Natural killer cell (primary cell): ENCODE data around the gene MARK1. TPM values are rescaled to one million over a fixed set of nuclear protein-coding genes. Genes with fewer than 3 reads are reported as not detected.

Experiments
- ATAC-seq, 3 donors: fragments of 150-1000 bp in 2 of 3; fragments of 200-7000 bp in 1 of 3; cut with Tn5 transposase; 1 replicate in 1 of 3; 2 replicates in 2 of 3; pipeline ENCODE4 v1.10.0; 2021; ENCODE audit warnings: mild to moderate bottlenecking in 2 of 3, moderate library complexity in 2 of 3
- DNase-seq, 2 donors: peaks; one replicate each; pipeline versions ENCODE4 v3.0.0 to v3.0.0-alpha.2; 2013 to 2021; ENCODE audit warnings: mixed read lengths in 1 of 2
- H3K27ac ChIP-seq: one replicate; pipeline ENCODE4 v1.5.1; 2013; ENCODE audit warnings: mild to moderate bottlenecking, low read length
- H3K27me3 ChIP-seq: one replicate; pipeline ENCODE4 v1.6.1; 2013; ENCODE audit warnings: low read length; ENCODE audit not compliant: control insufficient read depth, insufficient read depth
- H3K36me3 ChIP-seq: one replicate; pipeline ENCODE4 v1.6.1; 2013; ENCODE audit warnings: low read length; ENCODE audit not compliant: control insufficient read depth, insufficient read depth
- H3K4me1 ChIP-seq: one replicate; pipeline ENCODE4 v1.6.1; 2013; ENCODE audit warnings: low read length; ENCODE audit not compliant: control insufficient read depth, insufficient read depth
- H3K4me3 ChIP-seq: one replicate; pipeline ENCODE4 v1.5.1; 2013; ENCODE audit warnings: low read length
- H3K9me3 ChIP-seq: one replicate; pipeline ENCODE4 v1.6.1; 2013; ENCODE audit warnings: low read length; ENCODE audit not compliant: control insufficient read depth, insufficient read depth
- H3K27ac Mint-ChIP-seq, 2 donors: one replicate each; pipeline ENCODE4 v1.8.0; 2022; ENCODE audit warnings: mild to moderate bottlenecking in 2 of 2, mixed read lengths in 2 of 2, moderate library complexity in 1 of 2
- H3K27me3 Mint-ChIP-seq, 2 donors: one replicate each; pipeline ENCODE4 v1.8.0; 2022; ENCODE audit warnings: low read depth in 2 of 2, mixed read lengths in 2 of 2
- H3K36me3 Mint-ChIP-seq: one replicate; pipeline ENCODE4 v1.8.0; 2022; ENCODE audit warnings: mixed read lengths
- H3K4me1 Mint-ChIP-seq, 2 donors: one replicate each; pipeline ENCODE4 v1.8.0; 2022; ENCODE audit warnings: mixed read lengths in 2 of 2
- H3K4me3 Mint-ChIP-seq: one replicate; pipeline ENCODE4 v1.8.0; 2022; ENCODE audit warnings: mild to moderate bottlenecking, moderate library complexity, mixed read lengths
- H3K9me3 Mint-ChIP-seq, 2 donors: one replicate each; pipeline ENCODE4 v1.8.0; 2022; ENCODE audit warnings: mixed read lengths in 2 of 2
- WGBS: methylation state at CpG from one replicate; pipeline ENCODE4 v1.1.7; 2013; ENCODE audit warnings: missing lambda C conversion rate; ENCODE audit not compliant: insufficient coverage; 5-methylcytosine and 5-hydroxymethylcytosine counted together
- intact Hi-C: fragments of 100-400 bp; cut with micrococcal nuclease; formaldehyde crosslinking; loops from one replicate; pipeline ENCODE4 v1.14.2; 2022
- total RNA-seq, 4 donors: library from RNA; stranded (reverse); fragments of 120-200 nt in 1 of 4; gene quantifications; one replicate each; pipeline versions ENCODE4 v1.2.3 to v1.2.4, GENCODE V29; 2013 to 2022
- TF ChIP-seq, protein P1 (sequence below): fragments of 200-600 bp; IDR thresholded peaks from one replicate; pipeline ENCODE4 v1.8.0; 2022; ENCODE audit warnings: antibody characterized with exemption

Gene MARK1
- total RNA-seq, 3 donors from 2014 or later (not counting 1 experiment from before 2014, with no cell fraction given) = 0.13 TPM; not detected in 2

DNA sequence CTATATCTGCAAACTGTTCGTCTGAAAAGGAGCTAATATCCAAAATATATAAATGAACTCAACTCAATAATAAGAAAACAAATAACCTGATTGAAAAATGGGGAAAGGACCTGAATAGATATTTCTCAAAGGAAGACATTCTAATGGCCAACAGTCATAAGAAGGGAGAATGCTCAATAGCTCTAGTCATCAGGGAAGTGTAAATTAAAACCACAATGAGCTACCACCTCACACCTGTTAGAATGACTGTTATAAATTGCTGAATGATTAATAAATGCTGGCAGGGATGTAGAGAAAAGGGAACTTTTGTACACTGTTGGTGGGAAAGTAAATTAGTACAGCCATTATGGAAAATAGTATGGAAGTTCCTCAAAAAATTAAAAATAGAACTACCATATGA, 141.1 kb downstream of the MARK1 start:
- H3K27me3 Mint-ChIP-seq = peaks cover 10 to 27% of the 10 kb centered on the region in 2 donors
- ATAC-seq (no peak), DNase-seq (no peak)
- H3K9me3 ChIP-seq = peaks cover 4% of the 10 kb centered on the region
- no peak overlapping the region for H3K27ac ChIP-seq
- H3K36me3 ChIP-seq = no peaks in the 10 kb centered on the region
- no peaks in the 10 kb centered on the region for H3K4me1 Mint-ChIP-seq
- H3K4me3 Mint-ChIP-seq = no peak overlapping the region
- no peaks in the 10 kb centered on the region for H3K27me3 ChIP-seq
- no peaks in the 10 kb centered on the region for H3K4me1 ChIP-seq
- TF ChIP-seq, protein P1, sequence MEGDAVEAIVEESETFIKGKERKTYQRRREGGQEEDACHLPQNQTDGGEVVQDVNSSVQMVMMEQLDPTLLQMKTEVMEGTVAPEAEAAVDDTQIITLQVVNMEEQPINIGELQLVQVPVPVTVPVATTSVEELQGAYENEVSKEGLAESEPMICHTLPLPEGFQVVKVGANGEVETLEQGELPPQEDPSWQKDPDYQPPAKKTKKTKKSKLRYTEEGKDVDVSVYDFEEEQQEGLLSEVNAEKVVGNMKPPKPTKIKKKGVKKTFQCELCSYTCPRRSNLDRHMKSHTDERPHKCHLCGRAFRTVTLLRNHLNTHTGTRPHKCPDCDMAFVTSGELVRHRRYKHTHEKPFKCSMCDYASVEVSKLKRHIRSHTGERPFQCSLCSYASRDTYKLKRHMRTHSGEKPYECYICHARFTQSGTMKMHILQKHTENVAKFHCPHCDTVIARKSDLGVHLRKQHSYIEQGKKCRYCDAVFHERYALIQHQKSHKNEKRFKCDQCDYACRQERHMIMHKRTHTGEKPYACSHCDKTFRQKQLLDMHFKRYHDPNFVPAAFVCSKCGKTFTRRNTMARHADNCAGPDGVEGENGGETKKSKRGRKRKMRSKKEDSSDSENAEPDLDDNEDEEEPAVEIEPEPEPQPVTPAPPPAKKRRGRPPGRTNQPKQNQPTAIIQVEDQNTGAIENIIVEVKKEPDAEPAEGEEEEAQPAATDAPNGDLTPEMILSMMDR = no peak
- intact Hi-C loops = no loop called here
- no peak overlapping the region for H3K4me3 ChIP-seq
- no peak overlapping the region for H3K27ac Mint-ChIP-seq
- no peaks in the 10 kb centered on the region for H3K36me3 Mint-ChIP-seq
- whole genome bisulfite sequencing = 100% methylated on average over 1 of the region's 1 CpG
- H3K9me3 Mint-ChIP-seq = peaks cover 3 to 4% of the 10 kb centered on the region in 2 donors

DNA sequence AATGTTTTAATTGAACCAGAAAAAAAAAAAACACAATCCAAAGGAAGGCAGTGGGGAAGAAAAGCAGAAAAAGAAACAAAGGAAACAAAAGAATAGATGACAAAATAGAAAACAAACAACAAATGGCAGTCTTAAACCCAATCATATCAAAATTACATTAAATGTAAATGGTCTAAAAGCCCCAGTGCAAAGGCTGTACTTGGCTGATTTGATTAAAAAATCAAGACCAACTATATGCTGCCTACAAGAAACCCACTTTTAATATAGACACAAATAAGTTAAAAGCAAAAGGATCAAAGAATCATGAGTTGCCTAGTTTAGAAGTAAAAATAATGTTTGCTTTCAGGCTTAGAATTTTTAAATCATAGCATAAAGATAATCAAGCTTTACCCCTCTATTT, 142.4 kb downstream of the MARK1 start:
- TF ChIP-seq, protein P1 = no peak
- ATAC-seq (no peak), DNase-seq (no peak)
- Mint-ChIP-seq H3K36me3 (no peaks in the 10 kb centered on the region), H3K4me3 (no peak overlapping the region), H3K9me3 (peaks cover 3 to 4% of the 10 kb centered on the region in 2 donors), H3K27me3 (peaks cover 7 to 20% of the 10 kb centered on the region in 2 donors), H3K27ac (no peak overlapping the region), H3K4me1 (no peaks in the 10 kb centered on the region)
- H3K27ac ChIP-seq = no peak overlapping the region
- H3K4me1 ChIP-seq = no peaks in the 10 kb centered on the region
- intact Hi-C loops = no loop called here
- no peaks in the 10 kb centered on the region for H3K27me3 ChIP-seq
- H3K4me3 ChIP-seq = no peak overlapping the region
- H3K9me3 ChIP-seq = peaks cover 4% of the 10 kb centered on the region
- H3K36me3 ChIP-seq = no peaks in the 10 kb centered on the region

DNA sequence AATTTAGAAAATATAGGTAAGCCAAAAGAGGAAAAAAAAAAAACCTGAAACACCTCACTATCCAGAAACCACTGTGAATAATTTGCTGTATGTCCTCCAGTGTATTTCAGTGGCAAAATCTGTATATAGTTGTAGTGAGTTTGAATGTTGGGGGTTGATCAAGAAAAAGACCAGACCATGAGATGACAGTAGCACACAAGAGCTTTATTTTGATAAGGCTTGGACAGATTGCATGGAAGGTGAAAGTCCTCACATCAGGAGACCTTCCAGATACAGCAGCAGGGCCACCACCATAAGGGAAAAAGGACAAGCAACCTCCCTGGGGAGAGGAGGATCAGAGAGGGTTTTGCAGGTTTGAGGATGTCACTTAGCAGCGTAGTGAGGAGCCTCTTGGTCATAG, 146.0 kb downstream of the MARK1 start:
- peaks cover 9 to 17% of the 10 kb centered on the region in 2 donors for H3K27me3 Mint-ChIP-seq
- WGBS = 88% methylated on average over 1 of the region's 1 CpG
- Histone ChIP-seq H3K27ac (no peak overlapping the region), H3K4me1 (no peaks in the 10 kb centered on the region), H3K27me3 (no peaks in the 10 kb centered on the region), H3K36me3 (no peaks in the 10 kb centered on the region), H3K4me3 (no peak overlapping the region), H3K9me3 (peaks cover 4% of the 10 kb centered on the region)
- DNase-seq = no peak
- TF ChIP-seq, protein P1 = no peak
- H3K4me3 Mint-ChIP-seq = no peak overlapping the region
- no peaks in the 10 kb centered on the region for H3K4me1 Mint-ChIP-seq
- no peak overlapping the region for H3K27ac Mint-ChIP-seq
- intact Hi-C loops = no loop called here
- H3K9me3 Mint-ChIP-seq = peaks cover 3 to 4% of the 10 kb centered on the region in 2 donors
- H3K36me3 Mint-ChIP-seq = no peaks in the 10 kb centered on the region
- no peak for ATAC-seq

DNA sequence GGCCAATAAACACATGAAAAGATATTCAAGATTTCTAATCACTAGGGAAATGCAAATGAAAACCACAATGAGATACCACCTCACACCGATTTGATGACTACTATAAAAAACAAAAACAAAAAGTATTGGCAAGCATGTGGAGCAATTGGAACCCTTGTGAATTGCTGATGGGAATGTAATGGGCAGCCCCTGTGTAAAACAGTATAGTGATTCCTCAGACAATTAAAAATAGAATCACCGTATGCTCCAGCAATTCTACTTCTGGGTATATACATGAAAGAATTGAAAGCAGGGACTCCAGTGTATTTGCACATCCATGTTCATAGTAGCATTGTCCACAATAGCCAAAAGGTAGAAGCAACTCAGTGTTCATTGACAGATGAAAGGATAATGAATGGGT, 149.3 kb downstream of the MARK1 start:
- WGBS = 100% methylated on average over 1 of the region's 2 CpGs

More for the DNA sequence above, 149.3 kb downstream of the MARK1 start:
- H3K36me3 ChIP-seq = no peaks in the 10 kb centered on the region
- Mint-ChIP-seq H3K36me3 (no peaks in the 10 kb centered on the region), H3K27ac (no peak overlapping the region), H3K4me3 (no peak overlapping the region), H3K27me3 (peaks cover 11 to 16% of the 10 kb centered on the region in 2 donors), H3K4me1 (peaks cover 0 to 3% of the 10 kb centered on the region in 2 donors), H3K9me3 (no peaks in the 10 kb centered on the region)
- no peaks in the 10 kb centered on the region for H3K9me3 ChIP-seq
- TF ChIP-seq, protein P1 = no peak
- DNase-seq (no peak), ATAC-seq (no peak)
- H3K4me1 ChIP-seq = no peaks in the 10 kb centered on the region
- H3K27ac ChIP-seq = no peak overlapping the region
- intact Hi-C loops = no loop called here
- no peaks in the 10 kb centered on the region for H3K27me3 ChIP-seq
- no peak overlapping the region for H3K4me3 ChIP-seq
